ENCODE measurements around the gene CREBBP. TPM values are rescaled to one million over a fixed set of nuclear protein-coding genes. Genes with fewer than 3 reads are reported as not detected.
A peak's percentile ranks its signal among the peaks of the same experiment; 100 is the strongest.

The CREBBP gene
- total and polyA plus RNA-seq, 9 of the 15 experiments (the other 6 are each of a cell fraction or from before 2014, with no cell fraction given), result 0.70 to 24.8 (median 5.6) TPM

DNA sequence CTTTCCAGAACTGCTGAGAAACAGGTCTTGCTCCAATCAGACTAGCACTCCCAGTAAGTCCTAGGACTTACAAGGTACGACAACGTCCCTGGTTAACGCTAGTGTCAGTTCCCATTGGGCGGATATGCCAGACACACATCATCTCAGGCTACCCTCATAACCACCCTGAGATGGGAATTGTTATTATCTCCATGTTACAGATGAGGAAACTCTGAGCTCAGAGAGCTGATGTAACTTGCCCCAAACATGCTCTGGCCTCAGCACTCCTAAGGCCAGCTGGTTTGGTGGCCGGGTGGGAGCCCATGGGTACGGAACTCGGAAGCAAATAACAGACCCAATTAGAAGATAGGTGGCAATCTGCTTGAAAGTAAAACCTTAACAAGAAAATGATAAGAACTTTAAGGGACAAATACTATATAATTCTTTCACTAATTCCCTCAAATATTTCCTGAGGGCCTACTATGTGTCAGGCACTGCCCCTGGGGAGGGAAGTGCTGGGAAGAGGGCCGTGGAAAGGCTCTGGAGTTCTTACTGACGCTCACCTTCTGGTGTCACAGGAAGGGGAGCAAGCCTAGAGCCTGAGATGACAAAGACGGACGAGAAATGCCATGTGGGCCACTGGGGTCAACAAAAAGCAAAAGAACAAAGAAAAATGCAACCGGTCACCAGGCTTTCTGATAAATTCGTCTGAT lies 6.9 kb downstream of the CREBBP start (continued):
- TF ChIP-seq, protein P1, sequence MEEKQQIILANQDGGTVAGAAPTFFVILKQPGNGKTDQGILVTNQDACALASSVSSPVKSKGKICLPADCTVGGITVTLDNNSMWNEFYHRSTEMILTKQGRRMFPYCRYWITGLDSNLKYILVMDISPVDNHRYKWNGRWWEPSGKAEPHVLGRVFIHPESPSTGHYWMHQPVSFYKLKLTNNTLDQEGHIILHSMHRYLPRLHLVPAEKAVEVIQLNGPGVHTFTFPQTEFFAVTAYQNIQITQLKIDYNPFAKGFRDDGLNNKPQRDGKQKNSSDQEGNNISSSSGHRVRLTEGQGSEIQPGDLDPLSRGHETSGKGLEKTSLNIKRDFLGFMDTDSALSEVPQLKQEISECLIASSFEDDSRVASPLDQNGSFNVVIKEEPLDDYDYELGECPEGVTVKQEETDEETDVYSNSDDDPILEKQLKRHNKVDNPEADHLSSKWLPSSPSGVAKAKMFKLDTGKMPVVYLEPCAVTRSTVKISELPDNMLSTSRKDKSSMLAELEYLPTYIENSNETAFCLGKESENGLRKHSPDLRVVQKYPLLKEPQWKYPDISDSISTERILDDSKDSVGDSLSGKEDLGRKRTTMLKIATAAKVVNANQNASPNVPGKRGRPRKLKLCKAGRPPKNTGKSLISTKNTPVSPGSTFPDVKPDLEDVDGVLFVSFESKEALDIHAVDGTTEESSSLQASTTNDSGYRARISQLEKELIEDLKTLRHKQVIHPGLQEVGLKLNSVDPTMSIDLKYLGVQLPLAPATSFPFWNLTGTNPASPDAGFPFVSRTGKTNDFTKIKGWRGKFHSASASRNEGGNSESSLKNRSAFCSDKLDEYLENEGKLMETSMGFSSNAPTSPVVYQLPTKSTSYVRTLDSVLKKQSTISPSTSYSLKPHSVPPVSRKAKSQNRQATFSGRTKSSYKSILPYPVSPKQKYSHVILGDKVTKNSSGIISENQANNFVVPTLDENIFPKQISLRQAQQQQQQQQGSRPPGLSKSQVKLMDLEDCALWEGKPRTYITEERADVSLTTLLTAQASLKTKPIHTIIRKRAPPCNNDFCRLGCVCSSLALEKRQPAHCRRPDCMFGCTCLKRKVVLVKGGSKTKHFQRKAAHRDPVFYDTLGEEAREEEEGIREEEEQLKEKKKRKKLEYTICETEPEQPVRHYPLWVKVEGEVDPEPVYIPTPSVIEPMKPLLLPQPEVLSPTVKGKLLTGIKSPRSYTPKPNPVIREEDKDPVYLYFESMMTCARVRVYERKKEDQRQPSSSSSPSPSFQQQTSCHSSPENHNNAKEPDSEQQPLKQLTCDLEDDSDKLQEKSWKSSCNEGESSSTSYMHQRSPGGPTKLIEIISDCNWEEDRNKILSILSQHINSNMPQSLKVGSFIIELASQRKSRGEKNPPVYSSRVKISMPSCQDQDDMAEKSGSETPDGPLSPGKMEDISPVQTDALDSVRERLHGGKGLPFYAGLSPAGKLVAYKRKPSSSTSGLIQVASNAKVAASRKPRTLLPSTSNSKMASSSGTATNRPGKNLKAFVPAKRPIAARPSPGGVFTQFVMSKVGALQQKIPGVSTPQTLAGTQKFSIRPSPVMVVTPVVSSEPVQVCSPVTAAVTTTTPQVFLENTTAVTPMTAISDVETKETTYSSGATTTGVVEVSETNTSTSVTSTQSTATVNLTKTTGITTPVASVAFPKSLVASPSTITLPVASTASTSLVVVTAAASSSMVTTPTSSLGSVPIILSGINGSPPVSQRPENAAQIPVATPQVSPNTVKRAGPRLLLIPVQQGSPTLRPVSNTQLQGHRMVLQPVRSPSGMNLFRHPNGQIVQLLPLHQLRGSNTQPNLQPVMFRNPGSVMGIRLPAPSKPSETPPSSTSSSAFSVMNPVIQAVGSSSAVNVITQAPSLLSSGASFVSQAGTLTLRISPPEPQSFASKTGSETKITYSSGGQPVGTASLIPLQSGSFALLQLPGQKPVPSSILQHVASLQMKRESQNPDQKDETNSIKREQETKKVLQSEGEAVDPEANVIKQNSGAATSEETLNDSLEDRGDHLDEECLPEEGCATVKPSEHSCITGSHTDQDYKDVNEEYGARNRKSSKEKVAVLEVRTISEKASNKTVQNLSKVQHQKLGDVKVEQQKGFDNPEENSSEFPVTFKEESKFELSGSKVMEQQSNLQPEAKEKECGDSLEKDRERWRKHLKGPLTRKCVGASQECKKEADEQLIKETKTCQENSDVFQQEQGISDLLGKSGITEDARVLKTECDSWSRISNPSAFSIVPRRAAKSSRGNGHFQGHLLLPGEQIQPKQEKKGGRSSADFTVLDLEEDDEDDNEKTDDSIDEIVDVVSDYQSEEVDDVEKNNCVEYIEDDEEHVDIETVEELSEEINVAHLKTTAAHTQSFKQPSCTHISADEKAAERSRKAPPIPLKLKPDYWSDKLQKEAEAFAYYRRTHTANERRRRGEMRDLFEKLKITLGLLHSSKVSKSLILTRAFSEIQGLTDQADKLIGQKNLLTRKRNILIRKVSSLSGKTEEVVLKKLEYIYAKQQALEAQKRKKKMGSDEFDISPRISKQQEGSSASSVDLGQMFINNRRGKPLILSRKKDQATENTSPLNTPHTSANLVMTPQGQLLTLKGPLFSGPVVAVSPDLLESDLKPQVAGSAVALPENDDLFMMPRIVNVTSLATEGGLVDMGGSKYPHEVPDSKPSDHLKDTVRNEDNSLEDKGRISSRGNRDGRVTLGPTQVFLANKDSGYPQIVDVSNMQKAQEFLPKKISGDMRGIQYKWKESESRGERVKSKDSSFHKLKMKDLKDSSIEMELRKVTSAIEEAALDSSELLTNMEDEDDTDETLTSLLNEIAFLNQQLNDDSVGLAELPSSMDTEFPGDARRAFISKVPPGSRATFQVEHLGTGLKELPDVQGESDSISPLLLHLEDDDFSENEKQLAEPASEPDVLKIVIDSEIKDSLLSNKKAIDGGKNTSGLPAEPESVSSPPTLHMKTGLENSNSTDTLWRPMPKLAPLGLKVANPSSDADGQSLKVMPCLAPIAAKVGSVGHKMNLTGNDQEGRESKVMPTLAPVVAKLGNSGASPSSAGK (IDR thresholded peaks at IDR 0.05), result peak; percentile 14; the same call in 1 of the 2 replicates
- TF ChIP-seq JUND (IDR thresholded peaks at IDR 0.05; ENCODE audit: borderline replicate concordance, low read depth, low read length) (peak; percentile 77; the same call in 1 of the 2 replicates), JUND (tag; IDR thresholded peaks at IDR 0.05; ENCODE audit: borderline replicate concordance, low read depth, low read length) (0 out of 3 replicates have a peak, but pooled peaks have one; percentile 12), RCOR1 (IDR thresholded peaks at IDR 0.05; ENCODE audit: borderline replicate concordance in 1 of 2, low read depth in 2 of 2, low read length in 2 of 2) (peak in 1 of 2 experiments; percentile 43; a peak in 1 of 4 replicates), NFXL1 (CRISPR knock-in tag; IDR thresholded peaks at IDR 0.05) (no peak), THRAP3 (IDR thresholded peaks at IDR 0.05; ENCODE audit: borderline replicate concordance) (no peak), HDAC1 (IDR thresholded peaks at IDR 0.05) (no peak), ZKSCAN1 (IDR thresholded peaks at IDR 0.05; ENCODE audit: low read depth, low read length) (peak; percentile 96), MCM3 (IDR thresholded peaks at IDR 0.05) (no peak), SOX6 (IDR thresholded peaks at IDR 0.05) (peak; percentile 42; the same call in 1 of the 2 replicates), MYC (IDR thresholded peaks at IDR 0.05; ENCODE audit: low read depth, low read length) (peak; percentile 62), MYC (CRISPR knock-in tag; IDR thresholded peaks at IDR 0.05; ENCODE audit: borderline replicate concordance, low read depth) (no peak), POLR3G (IDR thresholded peaks at IDR 0.05; ENCODE audit: extremely low read depth, insufficient read length, insufficient replicate concordance) (no peak), LEF1 (IDR thresholded peaks at IDR 0.05) (no peak)
- TF ChIP-seq, protein P2, sequence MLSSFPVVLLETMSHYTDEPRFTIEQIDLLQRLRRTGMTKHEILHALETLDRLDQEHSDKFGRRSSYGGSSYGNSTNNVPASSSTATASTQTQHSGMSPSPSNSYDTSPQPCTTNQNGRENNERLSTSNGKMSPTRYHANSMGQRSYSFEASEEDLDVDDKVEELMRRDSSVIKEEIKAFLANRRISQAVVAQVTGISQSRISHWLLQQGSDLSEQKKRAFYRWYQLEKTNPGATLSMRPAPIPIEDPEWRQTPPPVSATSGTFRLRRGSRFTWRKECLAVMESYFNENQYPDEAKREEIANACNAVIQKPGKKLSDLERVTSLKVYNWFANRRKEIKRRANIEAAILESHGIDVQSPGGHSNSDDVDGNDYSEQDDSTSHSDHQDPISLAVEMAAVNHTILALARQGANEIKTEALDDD (IDR thresholded peaks at IDR 0.05), result peak; percentile 89

Data from K562 (cell line).